22Rv1 (cell line): ENCODE measurements around the gene SCNN1G.

Source experiments
- H3K27ac ChIP-seq: fragments of 450-650 bp; 2 replicates; pipeline ENCODE4 v1.5.1; 2017
- ZFX ChIP-seq: fragments of 450-650 bp; IDR thresholded peaks from 2 replicates; pipeline ENCODE4 v1.6.1; 2017; ENCODE audit warnings: antibody characterized with exemption, borderline replicate concordance
- TF ChIP-seq, protein P1 (sequence below): fragments of 450-650 bp; IDR thresholded peaks from 2 replicates; pipeline ENCODE4 v1.5.1; 2017; ENCODE audit warnings: mild to moderate bottlenecking

The SCNN1G gene, protein sequence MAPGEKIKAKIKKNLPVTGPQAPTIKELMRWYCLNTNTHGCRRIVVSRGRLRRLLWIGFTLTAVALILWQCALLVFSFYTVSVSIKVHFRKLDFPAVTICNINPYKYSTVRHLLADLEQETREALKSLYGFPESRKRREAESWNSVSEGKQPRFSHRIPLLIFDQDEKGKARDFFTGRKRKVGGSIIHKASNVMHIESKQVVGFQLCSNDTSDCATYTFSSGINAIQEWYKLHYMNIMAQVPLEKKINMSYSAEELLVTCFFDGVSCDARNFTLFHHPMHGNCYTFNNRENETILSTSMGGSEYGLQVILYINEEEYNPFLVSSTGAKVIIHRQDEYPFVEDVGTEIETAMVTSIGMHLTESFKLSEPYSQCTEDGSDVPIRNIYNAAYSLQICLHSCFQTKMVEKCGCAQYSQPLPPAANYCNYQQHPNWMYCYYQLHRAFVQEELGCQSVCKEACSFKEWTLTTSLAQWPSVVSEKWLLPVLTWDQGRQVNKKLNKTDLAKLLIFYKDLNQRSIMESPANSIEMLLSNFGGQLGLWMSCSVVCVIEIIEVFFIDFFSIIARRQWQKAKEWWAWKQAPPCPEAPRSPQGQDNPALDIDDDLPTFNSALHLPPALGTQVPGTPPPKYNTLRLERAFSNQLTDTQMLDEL

DNA sequence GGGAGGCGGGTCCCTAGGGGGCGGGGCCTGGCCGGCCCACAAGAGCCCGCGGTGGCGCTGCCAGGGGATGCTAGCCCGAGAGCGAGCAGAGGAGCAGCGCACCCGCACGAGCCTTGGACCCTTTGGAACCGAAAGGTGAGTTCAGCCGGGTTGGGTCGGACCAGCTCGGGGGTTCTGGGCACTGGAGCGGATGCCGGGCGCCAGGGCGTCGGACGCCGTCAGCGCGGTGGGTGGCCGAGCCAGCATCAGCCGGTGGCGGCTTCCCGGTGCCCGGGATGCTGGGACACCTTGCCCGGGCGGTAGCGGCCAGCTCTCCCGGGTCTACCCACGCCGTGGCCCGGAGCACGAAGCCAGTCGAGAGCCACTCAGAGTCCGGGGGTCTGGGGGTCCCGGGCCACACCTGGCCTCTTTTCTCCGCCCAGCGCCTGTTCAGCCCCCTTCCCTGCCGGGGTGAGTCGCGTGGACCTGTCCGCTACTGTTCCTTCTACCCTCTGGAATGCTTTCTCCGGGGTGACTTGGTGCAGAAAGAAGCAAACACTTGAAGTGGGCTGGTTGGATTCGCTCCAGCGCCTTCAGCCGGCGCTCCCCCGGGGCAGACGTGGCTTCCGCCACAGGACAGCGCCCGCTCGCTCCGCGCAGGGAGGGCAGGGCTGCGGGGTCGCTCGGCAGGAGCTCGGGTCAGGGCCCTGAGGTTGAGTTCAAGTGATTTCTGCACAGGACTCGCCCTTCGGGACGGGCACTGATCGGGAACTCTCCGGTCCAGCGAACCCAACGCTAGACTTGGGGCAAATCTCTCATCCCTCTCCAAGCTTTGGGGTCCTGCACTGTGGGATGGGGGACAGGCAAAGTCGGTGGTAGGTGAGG is at the start of gene SCNN1G:
SCNN1G (plus strand) TSS at position 67 of the 864 bp plus-strand sequence. CDS start 3,527 bp downstream, outside the sequence.
- H3K27ac ChIP-seq: no peak within 1 kb of the TSS
- TF ChIP-seq, protein P1, sequence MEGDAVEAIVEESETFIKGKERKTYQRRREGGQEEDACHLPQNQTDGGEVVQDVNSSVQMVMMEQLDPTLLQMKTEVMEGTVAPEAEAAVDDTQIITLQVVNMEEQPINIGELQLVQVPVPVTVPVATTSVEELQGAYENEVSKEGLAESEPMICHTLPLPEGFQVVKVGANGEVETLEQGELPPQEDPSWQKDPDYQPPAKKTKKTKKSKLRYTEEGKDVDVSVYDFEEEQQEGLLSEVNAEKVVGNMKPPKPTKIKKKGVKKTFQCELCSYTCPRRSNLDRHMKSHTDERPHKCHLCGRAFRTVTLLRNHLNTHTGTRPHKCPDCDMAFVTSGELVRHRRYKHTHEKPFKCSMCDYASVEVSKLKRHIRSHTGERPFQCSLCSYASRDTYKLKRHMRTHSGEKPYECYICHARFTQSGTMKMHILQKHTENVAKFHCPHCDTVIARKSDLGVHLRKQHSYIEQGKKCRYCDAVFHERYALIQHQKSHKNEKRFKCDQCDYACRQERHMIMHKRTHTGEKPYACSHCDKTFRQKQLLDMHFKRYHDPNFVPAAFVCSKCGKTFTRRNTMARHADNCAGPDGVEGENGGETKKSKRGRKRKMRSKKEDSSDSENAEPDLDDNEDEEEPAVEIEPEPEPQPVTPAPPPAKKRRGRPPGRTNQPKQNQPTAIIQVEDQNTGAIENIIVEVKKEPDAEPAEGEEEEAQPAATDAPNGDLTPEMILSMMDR: peak; percentile 45
- no peak for TF ChIP-seq ZFX

DNA sequence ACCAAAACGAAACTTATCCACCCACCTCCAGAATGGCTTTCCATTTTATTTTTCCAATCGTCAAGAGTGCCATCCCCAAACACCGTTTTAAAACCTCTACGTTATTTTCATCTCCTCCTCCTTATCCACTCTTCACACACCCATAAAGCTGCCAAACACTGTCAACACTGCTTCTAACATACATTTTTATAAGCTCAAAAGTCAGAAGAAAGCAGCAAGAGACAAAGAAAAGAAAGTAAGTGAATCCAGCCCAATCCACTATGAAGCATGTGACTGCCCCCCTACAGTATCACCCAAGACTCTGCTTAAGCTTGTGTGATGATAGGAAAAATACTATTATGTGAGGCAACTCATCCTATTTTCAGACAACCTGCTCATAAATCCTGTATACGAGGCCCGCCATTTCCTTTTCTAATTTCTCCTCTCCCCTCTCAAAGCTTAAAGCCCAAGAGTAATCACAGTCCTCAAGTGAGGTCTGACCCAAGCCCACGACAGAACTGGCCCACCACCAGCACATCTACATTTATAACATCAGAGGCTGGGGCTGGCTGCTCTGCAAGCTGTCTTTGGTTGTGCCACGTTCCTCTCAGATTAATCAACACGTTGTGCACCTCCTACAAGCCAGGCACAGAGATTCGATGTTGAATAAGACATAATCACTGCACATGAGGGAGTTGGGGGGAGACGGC is 49.6 kb upstream of the SCNN1G start:
- no peak overlapping the region for H3K27ac ChIP-seq
- TF ChIP-seq, protein P1: no peak
- no peak for TF ChIP-seq ZFX

DNA sequence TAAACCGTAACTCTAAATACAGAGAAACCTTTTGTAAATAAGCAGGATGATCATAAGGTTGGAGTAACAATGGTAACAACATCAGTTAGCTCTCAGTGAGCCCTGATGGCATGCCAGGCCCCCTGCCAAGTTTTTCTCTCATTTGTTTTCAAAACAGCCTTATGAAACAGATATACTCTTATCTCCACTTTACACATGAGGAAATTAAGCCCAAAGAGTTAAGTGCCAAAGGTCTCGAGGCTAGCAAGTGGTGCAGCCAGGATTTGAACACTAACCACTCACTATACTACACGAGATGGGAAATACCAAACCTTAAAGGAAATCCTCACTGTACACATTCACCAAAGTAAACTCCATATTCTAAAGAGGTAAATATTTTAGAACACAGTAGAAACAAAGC is 48.3 kb upstream of the SCNN1G start:
- H3K27ac ChIP-seq: no peak overlapping the region
- TF ChIP-seq, protein P1: no peak
- TF ChIP-seq ZFX: no peak

DNA sequence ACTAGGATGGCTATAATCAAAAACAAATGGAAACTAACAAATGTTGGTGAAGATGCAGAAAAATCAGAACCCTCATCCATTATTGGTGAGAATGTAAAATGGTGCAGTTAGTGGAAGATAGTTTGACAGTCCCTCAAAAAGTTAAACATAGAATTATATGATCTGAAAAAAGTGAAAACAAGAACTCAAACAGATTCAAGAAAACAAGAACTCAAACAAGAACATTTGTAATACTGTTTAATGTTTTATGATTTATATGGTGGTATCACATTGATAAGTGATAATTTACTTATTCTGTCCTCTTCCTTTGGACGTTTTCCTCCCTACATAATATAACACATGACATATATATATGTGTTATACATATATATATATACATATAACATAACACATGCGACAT is 45.3 kb upstream of the SCNN1G start:
- TF ChIP-seq ZFX: no peak
- TF ChIP-seq, protein P1: no peak
- H3K27ac ChIP-seq: no peak overlapping the region

DNA sequence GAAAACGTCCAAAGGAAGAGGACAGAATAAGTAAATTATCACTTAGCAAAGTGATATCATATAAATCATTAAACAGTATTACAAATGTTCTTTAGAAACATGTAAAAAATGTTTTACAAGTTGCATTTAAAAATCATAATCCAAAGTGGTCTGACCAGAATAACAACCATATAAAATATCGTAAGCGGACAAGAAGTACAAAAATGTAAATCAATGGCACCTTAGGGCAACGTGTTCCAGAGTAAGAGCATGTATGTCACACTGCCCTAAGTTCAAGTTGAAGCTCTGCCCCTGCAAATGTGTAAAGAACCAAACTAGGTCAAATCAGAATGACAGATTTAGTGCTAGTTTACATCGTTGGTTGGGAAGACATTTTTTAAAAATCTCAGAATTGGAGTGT is 44.7 kb upstream of the SCNN1G start:
- TF ChIP-seq ZFX: no peak
- TF ChIP-seq, protein P1: no peak
- no peak overlapping the region for H3K27ac ChIP-seq

DNA sequence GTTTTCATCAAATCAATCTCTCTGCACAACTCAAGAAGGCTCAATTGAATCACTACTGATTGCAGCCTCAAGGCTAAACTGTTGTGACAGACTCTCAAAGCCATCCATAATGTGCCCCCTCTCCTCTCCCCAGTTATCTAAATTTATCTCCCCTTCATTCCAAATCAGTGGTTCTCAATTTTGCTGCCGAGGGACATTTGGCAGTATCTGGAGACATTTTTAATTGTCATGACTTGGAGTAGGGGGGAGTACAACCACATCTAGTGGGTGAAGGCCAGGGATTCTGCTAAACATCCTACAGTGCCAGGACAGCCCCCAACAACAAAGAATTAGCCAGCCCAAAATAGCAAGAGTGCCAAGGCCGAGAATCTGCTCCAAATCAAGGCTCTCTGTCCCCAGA is 42.4 kb upstream of the SCNN1G start:
- H3K27ac ChIP-seq: no peak overlapping the region
- TF ChIP-seq, protein P1: no peak
- no peak for TF ChIP-seq ZFX
